CD4-positive, alpha-beta T cell treated with Interleukin-4 for 4 hours (primary cell): ENCODE measurements around the gene EBI3.
"Not testable (repeated sequence)": the region's sequence is repeated elsewhere in the genome, so short reads cannot be mapped to it uniquely, and the experiment has no call there.

Experiments
- DNase-seq: peaks from one replicate; pipeline ENCODE4 v3.0.0-alpha.2; 2020

Gene EBI3

DNA sequence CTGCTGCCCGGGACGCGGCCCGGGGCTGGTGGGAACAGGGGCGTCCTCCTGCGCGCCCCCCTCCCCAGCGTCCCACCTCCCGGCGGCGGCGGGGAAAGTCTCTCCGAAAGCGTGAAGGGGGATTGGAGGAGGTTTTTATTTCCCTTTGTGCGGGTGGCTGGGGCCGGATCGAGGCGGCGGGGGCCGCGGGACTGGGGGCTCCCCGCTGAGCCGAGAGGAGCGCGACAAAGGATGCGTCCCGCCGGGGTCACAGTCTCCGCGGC, 49.9 kb downstream of the EBI3 start:
- no peak for DNase-seq

DNA sequence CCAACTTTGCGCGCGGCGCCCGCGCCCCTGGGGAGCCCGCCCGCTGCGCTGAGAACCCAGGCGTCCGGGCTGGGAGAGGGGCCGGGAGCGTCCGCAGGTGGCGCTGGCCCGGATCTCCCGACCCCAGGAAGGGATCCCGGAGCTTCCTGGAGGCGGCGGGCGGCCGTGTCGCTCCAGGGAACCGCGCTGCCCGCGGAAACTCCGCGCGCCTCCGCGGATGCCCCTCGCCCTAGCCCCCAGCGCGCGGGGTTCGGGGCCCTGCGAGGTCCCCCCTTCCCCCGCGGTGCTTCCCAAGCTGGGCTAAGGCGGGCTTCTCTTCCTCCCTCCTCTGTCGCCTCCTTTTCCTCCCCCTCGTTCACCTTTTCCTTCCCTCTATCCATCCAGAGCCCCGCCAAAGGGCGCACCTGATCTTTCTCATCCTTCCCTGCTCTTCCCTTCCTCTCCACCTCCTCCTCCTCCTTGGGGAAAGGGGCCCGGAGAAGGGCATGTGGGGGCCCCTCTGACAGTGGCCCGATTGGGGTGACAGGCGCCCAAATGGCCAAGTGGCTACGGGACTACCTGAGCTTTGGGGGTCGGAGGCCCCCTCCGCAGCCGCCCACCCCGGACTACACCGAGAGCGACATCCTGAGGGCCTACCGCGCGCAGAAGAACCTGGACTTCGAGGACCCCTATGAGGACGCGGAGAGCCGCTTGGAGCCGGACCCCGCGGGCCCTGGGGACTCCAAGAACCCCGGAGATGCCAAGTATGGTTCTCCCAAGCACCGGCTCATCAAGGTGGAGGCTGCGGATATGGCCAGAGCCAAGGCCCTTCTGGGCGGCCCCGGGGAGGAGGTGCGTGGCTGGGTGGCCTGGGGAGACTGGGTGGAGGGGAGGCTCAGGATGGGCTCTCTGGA, 50.5 kb downstream of the EBI3 start:
- no peak for DNase-seq

DNA sequence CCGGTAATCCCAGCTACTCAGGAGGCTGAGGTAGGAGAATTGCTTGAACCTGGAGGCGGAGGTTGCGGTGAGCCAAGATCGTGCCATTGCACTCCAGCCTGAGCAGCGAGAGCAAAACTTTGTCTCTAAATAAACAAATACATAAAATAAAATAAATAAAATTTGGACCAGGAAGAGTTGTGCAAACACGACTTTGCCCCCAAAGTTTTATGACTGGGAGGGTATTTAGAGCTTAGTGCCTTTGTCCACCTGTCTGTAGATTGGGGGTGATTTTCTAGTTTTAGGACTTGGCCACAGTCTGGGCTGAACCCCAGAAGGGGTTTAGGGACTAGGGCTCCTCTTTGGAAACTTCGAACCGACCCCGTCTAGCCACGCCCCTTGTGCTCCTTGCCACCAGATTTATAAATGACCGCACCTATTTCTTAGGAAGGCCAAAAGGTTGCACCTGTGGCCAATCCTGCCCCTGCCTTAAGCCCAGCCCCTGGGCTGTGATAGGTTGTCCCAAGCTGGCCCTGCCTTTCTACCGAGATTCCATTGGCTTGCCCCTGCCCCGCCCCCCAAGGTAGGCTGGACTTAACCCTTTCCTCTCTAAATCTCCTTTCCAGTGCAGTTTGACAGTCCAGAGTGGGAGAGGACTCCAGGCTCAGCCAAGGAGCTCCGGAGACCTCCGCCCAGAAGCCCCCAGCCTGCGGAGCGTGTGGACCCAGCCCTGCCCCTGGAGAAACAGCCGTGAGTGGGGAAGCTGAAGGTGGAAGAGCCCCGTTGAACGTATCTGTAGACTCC, 55.0 kb downstream of the EBI3 start:
- no peak for DNase-seq

DNA sequence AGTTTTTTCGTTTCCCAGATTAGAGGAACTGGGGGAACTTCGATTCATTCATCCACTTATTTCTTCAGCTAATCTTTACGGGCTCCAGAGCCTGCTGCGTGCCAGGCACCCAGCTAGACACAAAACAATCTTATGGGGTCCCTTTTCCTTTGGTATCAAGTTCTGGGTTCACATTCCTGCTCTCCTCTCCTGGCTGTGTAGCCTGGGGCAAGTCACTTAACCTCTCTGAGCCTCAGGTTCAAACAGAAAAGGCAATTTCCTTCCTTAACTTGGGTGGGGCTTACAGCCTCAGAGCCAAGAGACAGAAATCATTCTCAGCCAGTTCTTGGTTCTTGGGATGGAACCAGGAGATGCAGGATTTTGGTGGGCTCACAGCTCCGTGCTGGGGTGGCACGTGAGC, 55.7 kb downstream of the EBI3 start:
- DNase-seq, result no peak

DNA sequence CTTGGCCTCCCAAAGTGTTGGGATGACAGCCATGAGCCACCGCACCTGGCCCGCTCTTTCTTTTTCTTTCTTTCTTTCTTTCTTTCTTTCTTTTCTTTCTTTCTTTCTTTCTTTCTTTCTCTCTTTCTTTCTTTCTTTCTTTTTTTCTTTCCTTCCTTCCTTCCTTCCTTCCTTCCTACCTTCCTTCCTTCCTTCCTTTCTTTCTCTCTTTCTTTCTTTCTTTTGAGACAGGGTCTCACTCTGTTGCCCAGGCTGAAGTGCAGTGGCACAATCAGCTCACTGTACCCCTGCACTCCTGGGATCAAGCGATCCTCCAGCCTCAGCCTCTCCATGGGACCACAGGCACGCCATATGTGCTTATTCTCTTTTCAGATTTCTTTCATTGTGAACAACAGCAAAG, 56.8 kb downstream of the EBI3 start:
- DNase-seq, result not testable (repeated sequence)
